K562 (cell line): ENCODE data around the gene MEF2B. TPM values are rescaled to one million over a fixed set of nuclear protein-coding genes. Genes with fewer than 3 reads are reported as not detected.
A peak's percentile ranks its signal among the peaks of the same experiment; 100 is the strongest.

Experiments used
- CCNT2 ChIP-seq: IDR thresholded peaks from 2 replicates; pipeline ENCODE4 v1.6.1; 2011; ENCODE audit warnings: borderline replicate concordance, low read depth, mild to moderate bottlenecking, moderate library complexity, mixed read lengths, low read length; ENCODE audit not compliant: insufficient read length; ENCODE audit errors: extremely low read depth
- GATAD2A ChIP-seq: fragments of 450-650 bp; IDR thresholded peaks from 2 replicates; pipeline ENCODE4 v1.6.1; 2017
- KAT8 ChIP-seq: fragments of 450-650 bp; IDR thresholded peaks from 2 replicates; pipeline ENCODE4 v1.6.1; 2016; ENCODE audit warnings: low read depth, mild to moderate bottlenecking
- KDM1A ChIP-seq, 2 experiments: fragments of 450-650 bp; IDR thresholded peaks; 2 replicates each; pipeline ENCODE4 v1.6.1; 2016; ENCODE audit warnings: mild to moderate bottlenecking in 2 of 2
- POLR3G ChIP-seq: IDR thresholded peaks from 2 replicates; pipeline ENCODE4 v1.6.1; 2011; ENCODE audit not compliant: insufficient read length, insufficient replicate concordance; ENCODE audit errors: extremely low read depth
- RBM34 ChIP-seq: fragments of 200-400 bp; formaldehyde crosslinking; IDR thresholded peaks from 2 replicates; pipeline ENCODE4 v1.6.1; 2018; ENCODE audit warnings: low read length, borderline replicate concordance; ENCODE audit not compliant: insufficient read depth
- RNF2 ChIP-seq: sonication (generic); IDR thresholded peaks from 2 replicates; pipeline ENCODE4 v1.6.1; 2016
- SOX6 ChIP-seq: fragments of 450-650 bp; IDR thresholded peaks from 2 replicates; pipeline ENCODE4 v1.6.1; 2014; ENCODE audit warnings: mild to moderate bottlenecking
- SP1 ChIP-seq: sonication (generic); formaldehyde crosslinking; IDR thresholded peaks from 2 replicates; pipeline ENCODE4 v1.8.1; 2022; ENCODE audit warnings: mild to moderate bottlenecking, missing genetic modification reagents
- SRSF1 ChIP-seq: fragments of 200-400 bp; formaldehyde crosslinking; IDR thresholded peaks from 2 replicates; pipeline ENCODE4 v1.6.1; 2017; ENCODE audit warnings: mild to moderate bottlenecking, low read depth, low read length, moderate library complexity
- TOE1 ChIP-seq, 2 experiments: fragments of 450-650 bp in 1 of 2; sonication (generic) in 1 of 2; formaldehyde crosslinking in 1 of 2; IDR thresholded peaks; 2 replicates each; pipeline versions ENCODE4 v1.7.1 to v1.8.0; 2016 to 2022; ENCODE audit warnings: borderline replicate concordance in 2 of 2, mild to moderate bottlenecking in 2 of 2, antibody characterized with exemption in 1 of 2, inconsistent platforms in 1 of 2, low read depth in 1 of 2, missing genetic modification reagents in 1 of 2, moderate library complexity in 1 of 2
- ZFP1 ChIP-seq: fragments of 450-650 bp; formaldehyde crosslinking; IDR thresholded peaks from 2 replicates; pipeline ENCODE4 v1.4.0; 2020; ENCODE audit warnings: mild to moderate bottlenecking, mixed read lengths
- ZNF444 ChIP-seq: fragments of 250-450 bp; sonication (Bioruptor Pico); IDR thresholded peaks from 2 replicates; pipeline ENCODE4 v1.4.0; 2020; ENCODE audit warnings: mild to moderate bottlenecking, moderate library complexity
- ZNF586 ChIP-seq: fragments of 450-650 bp; formaldehyde crosslinking; conservative IDR thresholded peaks from 2 replicates; pipeline ENCODE4 v1.4.0; 2020; ENCODE audit warnings: mild to moderate bottlenecking, moderate library complexity
- polyA plus RNA-seq, 8 experiments: library from polyadenylated mRNA; depleted of rRNA in 4 of 8; stranded (reverse) in 5 of 8; unstranded in 3 of 8; fragments of >200 nt; fragmentation: Nextera tagmentation in 2 of 8; fragmentation: Illumina TruSeq in 1 of 8; extraction: Ambion mirVana in 2 of 8; extraction: Trizol in 1 of 8; gene quantifications; 2 replicates each; pipeline versions ENCODE4 v1.2.1 to v1.2.3, GENCODE V29; 2011 to 2014; ENCODE audit warnings: inconsistent platforms in 1 of 8, missing spikeins in 1 of 8
- total RNA-seq, 7 experiments: library from RNA; depleted of rRNA in 6 of 7; stranded (reverse); fragments of >200 nt in 6 of 7; fragmentation: Illumina TruSeq in 2 of 7; extraction: Trizol in 2 of 7; gene quantifications; 2 replicates each; pipeline versions ENCODE4 v1.2.1 to v1.2.3, GENCODE V29; 2011 to 2021; ENCODE audit warnings: low replicate concordance in 1 of 7
- TF ChIP-seq, protein P1 (sequence below): fragments of 250-450 bp; sonication (Bioruptor Pico); IDR thresholded peaks from 2 replicates; pipeline ENCODE4 v1.8.0; 2021; ENCODE audit warnings: mild to moderate bottlenecking, moderate library complexity
- TF ChIP-seq, protein P2 (sequence below): sonication (generic); formaldehyde crosslinking; IDR thresholded peaks from 2 replicates; pipeline ENCODE4 v1.8.1; 2023; ENCODE audit warnings: mild to moderate bottlenecking, missing genetic modification reagents
- TF ChIP-seq, protein P3 (sequence below): sonication (generic); formaldehyde crosslinking; IDR thresholded peaks from 2 replicates; pipeline ENCODE4 v1.8.0; 2023; ENCODE audit warnings: missing genetic modification reagents, mild to moderate bottlenecking, borderline replicate concordance

MEF2B gene
- total and polyA plus RNA-seq, 9 of the 15 experiments (the other 6 are each of a cell fraction or from before 2014, with no cell fraction given): 0.14 to 1.9 (median 0.71) TPM; not detected in 3

DNA sequence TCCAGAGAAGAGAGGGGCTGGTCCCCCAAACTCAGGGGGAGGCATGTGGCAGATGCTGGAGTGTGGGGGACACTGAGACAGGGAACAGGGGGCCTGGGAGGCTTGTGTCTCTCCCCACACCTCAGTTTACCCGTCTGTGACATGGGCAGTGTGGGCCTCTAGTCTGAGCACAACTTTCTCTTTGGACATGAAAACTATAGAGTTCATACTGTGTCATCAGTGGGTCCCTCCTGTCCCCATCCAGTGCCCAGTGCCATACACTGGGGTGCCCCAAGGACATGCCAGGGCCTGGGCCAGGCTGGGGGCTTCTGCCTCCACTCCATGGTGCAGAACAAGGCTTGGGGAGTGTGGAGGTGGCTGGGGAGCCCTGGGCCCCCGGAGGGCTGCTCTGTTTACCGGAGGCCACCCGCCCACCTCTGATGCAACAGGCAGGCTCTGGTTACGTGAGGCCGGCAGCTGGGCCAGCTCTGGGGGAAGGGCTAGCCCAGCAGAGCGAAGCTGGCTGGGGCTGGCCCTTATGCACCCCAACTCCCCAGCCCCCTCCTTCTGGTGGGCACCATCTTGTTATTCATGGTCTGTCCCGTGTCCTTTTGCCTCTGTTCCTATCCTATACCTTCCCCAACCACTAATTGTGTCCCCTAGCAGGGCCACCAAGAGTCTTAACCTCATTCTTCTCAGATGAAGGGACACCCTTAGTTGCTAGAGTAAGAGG is 1.9 kb upstream of the MEF2B start (continued):
- TF ChIP-seq, protein P1, sequence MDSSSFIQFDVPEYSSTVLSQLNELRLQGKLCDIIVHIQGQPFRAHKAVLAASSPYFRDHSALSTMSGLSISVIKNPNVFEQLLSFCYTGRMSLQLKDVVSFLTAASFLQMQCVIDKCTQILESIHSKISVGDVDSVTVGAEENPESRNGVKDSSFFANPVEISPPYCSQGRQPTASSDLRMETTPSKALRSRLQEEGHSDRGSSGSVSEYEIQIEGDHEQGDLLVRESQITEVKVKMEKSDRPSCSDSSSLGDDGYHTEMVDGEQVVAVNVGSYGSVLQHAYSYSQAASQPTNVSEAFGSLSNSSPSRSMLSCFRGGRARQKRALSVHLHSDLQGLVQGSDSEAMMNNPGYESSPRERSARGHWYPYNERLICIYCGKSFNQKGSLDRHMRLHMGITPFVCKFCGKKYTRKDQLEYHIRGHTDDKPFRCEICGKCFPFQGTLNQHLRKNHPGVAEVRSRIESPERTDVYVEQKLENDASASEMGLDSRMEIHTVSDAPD (CRISPR knock-in tag): no peak
- TF ChIP-seq ZNF444 (no peak), RNF2 (0 out of 2 replicates have a peak, but pooled peaks have one; percentile 37), POLR3G (no peak), KAT8 (no peak), SRSF1 (no peak), SP1 (CRISPR knock-in tag) (no peak), GATAD2A (0 out of 2 replicates have a peak, but pooled peaks have one; percentile 9), KDM1A (IDR thresholded peaks at IDR 0.05) (peak; percentile 76 to 92), TOE1 (IDR thresholded peaks at IDR 0.05; ENCODE audit: borderline replicate concordance) (peak; percentile 17; the same call in 1 of the 2 replicates), TOE1 (CRISPR knock-in tag; IDR thresholded peaks at IDR 0.05; ENCODE audit: borderline replicate concordance, low read depth) (no peak), SOX6 (peak; percentile 38; the same call in 1 of the 2 replicates), ZFP1 (CRISPR knock-in tag) (no peak), RBM34 (no peak), ZNF586 (CRISPR knock-in tag) (no peak), CCNT2 (peak; percentile 21)
- TF ChIP-seq, protein P2, sequence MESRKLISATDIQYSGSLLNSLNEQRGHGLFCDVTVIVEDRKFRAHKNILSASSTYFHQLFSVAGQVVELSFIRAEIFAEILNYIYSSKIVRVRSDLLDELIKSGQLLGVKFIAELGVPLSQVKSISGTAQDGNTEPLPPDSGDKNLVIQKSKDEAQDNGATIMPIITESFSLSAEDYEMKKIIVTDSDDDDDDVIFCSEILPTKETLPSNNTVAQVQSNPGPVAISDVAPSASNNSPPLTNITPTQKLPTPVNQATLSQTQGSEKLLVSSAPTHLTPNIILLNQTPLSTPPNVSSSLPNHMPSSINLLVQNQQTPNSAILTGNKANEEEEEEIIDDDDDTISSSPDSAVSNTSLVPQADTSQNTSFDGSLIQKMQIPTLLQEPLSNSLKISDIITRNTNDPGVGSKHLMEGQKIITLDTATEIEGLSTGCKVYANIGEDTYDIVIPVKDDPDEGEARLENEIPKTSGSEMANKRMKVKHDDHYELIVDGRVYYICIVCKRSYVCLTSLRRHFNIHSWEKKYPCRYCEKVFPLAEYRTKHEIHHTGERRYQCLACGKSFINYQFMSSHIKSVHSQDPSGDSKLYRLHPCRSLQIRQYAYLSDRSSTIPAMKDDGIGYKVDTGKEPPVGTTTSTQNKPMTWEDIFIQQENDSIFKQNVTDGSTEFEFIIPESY: peak; percentile 57; the same call in 1 of the 2 replicates
- TF ChIP-seq, protein P3, sequence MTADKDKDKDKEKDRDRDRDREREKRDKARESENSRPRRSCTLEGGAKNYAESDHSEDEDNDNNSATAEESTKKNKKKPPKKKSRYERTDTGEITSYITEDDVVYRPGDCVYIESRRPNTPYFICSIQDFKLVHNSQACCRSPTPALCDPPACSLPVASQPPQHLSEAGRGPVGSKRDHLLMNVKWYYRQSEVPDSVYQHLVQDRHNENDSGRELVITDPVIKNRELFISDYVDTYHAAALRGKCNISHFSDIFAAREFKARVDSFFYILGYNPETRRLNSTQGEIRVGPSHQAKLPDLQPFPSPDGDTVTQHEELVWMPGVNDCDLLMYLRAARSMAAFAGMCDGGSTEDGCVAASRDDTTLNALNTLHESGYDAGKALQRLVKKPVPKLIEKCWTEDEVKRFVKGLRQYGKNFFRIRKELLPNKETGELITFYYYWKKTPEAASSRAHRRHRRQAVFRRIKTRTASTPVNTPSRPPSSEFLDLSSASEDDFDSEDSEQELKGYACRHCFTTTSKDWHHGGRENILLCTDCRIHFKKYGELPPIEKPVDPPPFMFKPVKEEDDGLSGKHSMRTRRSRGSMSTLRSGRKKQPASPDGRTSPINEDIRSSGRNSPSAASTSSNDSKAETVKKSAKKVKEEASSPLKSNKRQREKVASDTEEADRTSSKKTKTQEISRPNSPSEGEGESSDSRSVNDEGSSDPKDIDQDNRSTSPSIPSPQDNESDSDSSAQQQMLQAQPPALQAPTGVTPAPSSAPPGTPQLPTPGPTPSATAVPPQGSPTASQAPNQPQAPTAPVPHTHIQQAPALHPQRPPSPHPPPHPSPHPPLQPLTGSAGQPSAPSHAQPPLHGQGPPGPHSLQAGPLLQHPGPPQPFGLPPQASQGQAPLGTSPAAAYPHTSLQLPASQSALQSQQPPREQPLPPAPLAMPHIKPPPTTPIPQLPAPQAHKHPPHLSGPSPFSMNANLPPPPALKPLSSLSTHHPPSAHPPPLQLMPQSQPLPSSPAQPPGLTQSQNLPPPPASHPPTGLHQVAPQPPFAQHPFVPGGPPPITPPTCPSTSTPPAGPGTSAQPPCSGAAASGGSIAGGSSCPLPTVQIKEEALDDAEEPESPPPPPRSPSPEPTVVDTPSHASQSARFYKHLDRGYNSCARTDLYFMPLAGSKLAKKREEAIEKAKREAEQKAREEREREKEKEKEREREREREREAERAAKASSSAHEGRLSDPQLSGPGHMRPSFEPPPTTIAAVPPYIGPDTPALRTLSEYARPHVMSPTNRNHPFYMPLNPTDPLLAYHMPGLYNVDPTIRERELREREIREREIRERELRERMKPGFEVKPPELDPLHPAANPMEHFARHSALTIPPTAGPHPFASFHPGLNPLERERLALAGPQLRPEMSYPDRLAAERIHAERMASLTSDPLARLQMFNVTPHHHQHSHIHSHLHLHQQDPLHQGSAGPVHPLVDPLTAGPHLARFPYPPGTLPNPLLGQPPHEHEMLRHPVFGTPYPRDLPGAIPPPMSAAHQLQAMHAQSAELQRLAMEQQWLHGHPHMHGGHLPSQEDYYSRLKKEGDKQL: no peak
